HG03575 (cell line): Measurements from ENCODE around the gene VAMP8.
"Not testable (repeated sequence)": the region's sequence is repeated elsewhere in the genome, so short reads cannot be mapped to it uniquely, and the experiment has no call there.

Experiments used
- ATAC-seq: cut with Tn5 transposase; IDR thresholded peaks from one replicate; pipeline ENCODE4 v1.9.1; 2021; ENCODE audit not compliant: unreplicated experiment, insufficient number of reproducible peaks, low FRiP score; ENCODE audit errors: extremely low read depth

Gene VAMP8

GRCh38 chr2:85611217-85611704 lies 33.9 kb downstream of the VAMP8 start:
- no peak for ATAC-seq

GRCh38 chr2:85611705-85612587 lies 34.6 kb downstream of the VAMP8 start, which contains the start of gene C2orf68:
Gene C2orf68 (minus strand): TSS chr2:85612066. CDS start chr2:85611984, 82 bp downstream.
- no peak for ATAC-seq

DNA sequence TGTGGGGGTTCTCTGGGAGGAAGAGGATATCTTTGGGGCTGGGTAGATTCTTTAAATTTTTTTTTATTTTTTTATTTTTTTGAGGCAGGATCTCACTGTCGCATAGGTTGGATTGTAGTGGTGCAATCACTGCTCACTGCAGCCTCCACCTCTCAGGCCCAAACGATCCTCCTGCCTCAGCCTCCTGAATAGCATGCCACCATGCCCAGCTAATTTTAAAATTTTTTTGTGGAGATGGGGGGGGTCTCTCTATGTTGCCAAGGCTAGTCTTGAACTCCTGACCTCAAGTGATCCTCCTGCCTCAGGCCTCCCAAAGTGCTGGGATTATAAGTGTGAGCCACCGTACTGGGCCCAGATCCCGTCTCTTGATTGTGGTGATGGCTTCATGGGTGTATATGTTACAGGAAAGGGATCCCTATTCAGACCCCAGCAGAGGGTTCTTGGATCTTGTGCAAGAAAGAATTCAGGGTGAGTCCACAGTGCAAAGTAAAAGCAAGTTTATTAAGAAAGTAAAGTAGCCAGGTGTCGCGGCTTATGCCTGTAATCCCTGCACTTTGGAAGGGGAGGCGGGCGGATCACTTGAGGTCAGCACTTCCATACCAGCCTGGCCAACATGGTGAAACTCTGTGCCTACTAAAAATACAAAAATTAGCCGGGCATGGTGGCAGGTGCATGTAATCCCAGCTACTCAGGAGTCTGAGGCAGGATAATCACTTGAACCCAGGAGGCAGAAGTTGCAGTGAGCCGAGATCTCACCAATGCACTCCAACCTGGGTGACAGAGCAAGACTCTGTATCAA lies 36.5 kb downstream of the VAMP8 start:
- no peak for ATAC-seq

DNA sequence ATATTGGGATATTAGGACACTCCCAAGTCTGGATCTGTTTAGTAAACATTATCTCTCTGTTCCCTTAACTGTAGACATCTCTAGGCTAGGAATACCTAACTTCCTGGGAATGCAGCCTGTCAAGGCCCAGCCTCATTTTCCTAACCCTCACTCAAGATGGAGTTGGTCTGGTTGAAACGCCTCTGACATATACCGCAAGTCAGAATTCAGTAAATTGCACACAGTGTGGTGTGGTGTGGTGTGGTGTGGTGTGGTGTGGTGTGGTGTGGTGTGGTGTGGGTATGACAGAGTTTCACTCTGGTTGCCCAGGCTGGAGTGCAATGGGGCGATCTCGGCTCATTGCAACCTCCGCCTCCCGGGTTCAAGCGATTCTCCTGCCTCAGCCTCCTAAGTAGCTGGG lies 37.4 kb downstream of the VAMP8 start:
- not testable (repeated sequence) for ATAC-seq

DNA sequence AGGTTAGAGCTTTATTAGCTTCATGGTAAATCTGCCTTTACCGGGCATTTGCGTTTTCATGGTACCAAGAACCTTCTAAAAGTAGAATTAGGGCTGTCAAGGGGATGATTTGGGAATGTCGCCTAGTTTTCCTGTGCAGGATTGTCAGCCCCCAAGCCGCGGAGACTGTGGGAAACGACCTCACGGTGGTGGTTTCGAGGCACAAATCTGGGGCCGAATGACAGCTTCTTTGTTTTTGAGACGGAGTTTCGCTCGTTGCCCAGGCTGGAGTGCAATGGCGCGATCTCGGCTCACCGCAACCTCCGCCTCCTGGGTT lies 38.0 kb downstream of the VAMP8 start:
- no peak for ATAC-seq

- not testable (repeated sequence) for ATAC-seq
Measured at GRCh38 chr2:85617723-85618122, 40.3 kb downstream of the VAMP8 start.

DNA sequence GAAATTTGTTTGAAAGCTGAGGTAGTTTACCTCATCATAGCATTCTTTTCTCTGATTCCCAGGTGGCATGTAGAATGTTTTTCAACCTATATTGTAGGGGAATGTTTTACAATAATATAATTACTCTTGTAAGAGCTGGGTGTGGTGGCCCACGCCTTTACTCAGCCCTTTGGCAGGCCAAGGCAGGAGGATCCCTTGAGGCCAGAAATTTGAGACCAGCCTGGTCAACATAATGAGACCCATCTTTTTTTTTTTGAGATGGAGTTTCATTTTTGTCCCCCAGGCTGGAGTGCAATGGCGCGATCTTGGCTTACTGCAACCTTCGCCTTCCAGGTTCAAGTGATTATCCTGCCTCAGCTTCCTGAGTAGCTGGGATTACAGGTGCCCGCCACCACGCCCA lies 42.2 kb downstream of the VAMP8 start:
- ATAC-seq = no peak

DNA sequence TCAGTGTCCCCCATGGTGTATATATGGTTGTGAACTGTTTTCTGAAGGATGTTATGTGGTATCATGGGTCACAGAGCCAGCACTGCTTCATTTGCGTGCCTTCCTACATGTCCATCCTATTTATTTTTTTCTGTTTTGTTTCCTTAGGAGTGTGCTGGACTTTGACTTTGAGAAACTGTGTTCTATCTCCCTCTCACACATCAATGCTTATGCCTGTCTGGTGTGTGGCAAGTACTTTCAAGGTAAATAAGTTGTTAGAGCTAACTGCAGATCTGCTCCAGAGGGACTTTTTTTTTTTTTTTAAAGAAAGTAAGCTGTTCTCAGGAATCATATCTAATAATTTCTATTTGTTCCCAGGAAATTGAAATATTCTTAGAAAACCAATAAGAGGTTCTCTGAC lies 44.0 kb downstream of the VAMP8 start:
- no peak for ATAC-seq

- ATAC-seq = no peak
Measured at GRCh38 chr2:85623991-85624390, 46.6 kb downstream of the VAMP8 start.

- no peak for ATAC-seq
Measured at GRCh38 chr2:85628658-85629057, 51.3 kb downstream of the VAMP8 start.

GRCh38 chr2:85631316-85631715 lies 53.9 kb downstream of the VAMP8 start:
- ATAC-seq = no peak
